Spleen (tissue), 3 donors: Measurements from ENCODE around the gene MOGAT1.

Source experiments
- POLR2A ChIP-seq, 3 donors: fragments of 450-650 bp; IDR thresholded peaks; one replicate each; pipeline ENCODE4 v1.5.1; 2017; ENCODE audit warnings: antibody characterized with exemption in 3 of 3, mild to moderate bottlenecking in 1 of 3
- POLR2AphosphoS5 ChIP-seq, 3 donors: sonication (generic); formaldehyde crosslinking; IDR thresholded peaks; one replicate each; pipeline ENCODE4 v1.5.1; 2017; ENCODE audit warnings: antibody characterized with exemption in 3 of 3

GRCh38 chr2:222622910-222623309 is 48.5 kb upstream of the MOGAT1 start:
- no peak for TF ChIP-seq POLR2A (IDR thresholded peaks at IDR 0.05)
- TF ChIP-seq POLR2AphosphoS5 (IDR thresholded peaks at IDR 0.05), result no peak
